ENCODE measurements around the gene UBE2D1. TPM values are rescaled to one million over a fixed set of nuclear protein-coding genes. Genes with fewer than 3 reads are reported as not detected.

UBE2D1 gene
- total and polyA plus RNA-seq, 2 of the 13 experiments (the other 11 are each of a cell fraction or from before 2014, with no cell fraction given), result 6.2 to 13.8 TPM

- no peak for FAIRE-seq
- intact Hi-C loops (cut with micrococcal nuclease; ENCODE audit: unreplicated experiment) (loop anchor here (5.0 to 10.0 kb wide), 2 partner anchors 208 to 341 kb away; partner anchors contain the start of gene BICC1), in situ Hi-C loops (cut with HindIII; ENCODE audit: extremely low pct_ligation_motif_present, low pct_unique_long_range_greater_than_20kb) (loop anchor here (5.0 to 10.0 kb wide), 2 partner anchors 83 to 211 kb away; partner anchors contain the start of genes BICC1 and TFAM)
- Histone ChIP-seq H2AFZ (ENCODE audit: low read length) (no peak overlapping the region), H4K20me1 (ENCODE audit: insufficient read depth, low read length) (no peaks in the 10 kb centered on the region), H3K4me2 (ENCODE audit: low read depth, low read length) (no peak overlapping the region), H3K79me2 (ENCODE audit: insufficient read depth, low read length) (no peaks in the 10 kb centered on the region), H3K9me3 (ENCODE audit: low read length) (no peaks in the 10 kb centered on the region), H3K4me3 (replicated peaks in 1 of 3; ENCODE audit: insufficient read depth in 1 of 3, low read depth in 2 of 3, low read length in 3 of 3) (no peak overlapping the region), H3K27ac (ENCODE audit: extremely low read length, insufficient read depth, low read length) (no peak overlapping the region), H3K36me3 (replicated peaks in 1 of 2; ENCODE audit: control insufficient read depth in 1 of 2, insufficient read depth in 2 of 2, low read length in 2 of 2) (no peaks in the 10 kb centered on the region), H3K9ac (ENCODE audit: insufficient read depth, low read depth, low read length) (no peak overlapping the region), H3K4me1 (ENCODE audit: insufficient read depth, low read length) (peaks cover 47% of the 10 kb centered on the region), H3K27me3 (ENCODE audit: control insufficient read depth in 1 of 2, insufficient read depth in 2 of 2, low read length in 2 of 2) (no peaks in the 10 kb centered on the region)
- ATAC-seq, result no peak
- ChIA-PET CTCF (ENCODE audit: low intra/inter-chr PET ratio, low total read pairs) (no interaction called here), POLR2A (interaction anchor here (0.7 to 2.0 kb wide), 2 partner anchors 31 to 81 kb away, joined by 3 to 6 read pairs; partner anchors contain the start of genes TFAM and UBE2D1)
- WGBS (ENCODE audit: low lambda C conversion rate), result 51% methylated on average over 3 of the region's 3 CpGs
- no peak for DNase-seq (ENCODE audit: low spot score)
- TF ChIP-seq, protein P1, sequence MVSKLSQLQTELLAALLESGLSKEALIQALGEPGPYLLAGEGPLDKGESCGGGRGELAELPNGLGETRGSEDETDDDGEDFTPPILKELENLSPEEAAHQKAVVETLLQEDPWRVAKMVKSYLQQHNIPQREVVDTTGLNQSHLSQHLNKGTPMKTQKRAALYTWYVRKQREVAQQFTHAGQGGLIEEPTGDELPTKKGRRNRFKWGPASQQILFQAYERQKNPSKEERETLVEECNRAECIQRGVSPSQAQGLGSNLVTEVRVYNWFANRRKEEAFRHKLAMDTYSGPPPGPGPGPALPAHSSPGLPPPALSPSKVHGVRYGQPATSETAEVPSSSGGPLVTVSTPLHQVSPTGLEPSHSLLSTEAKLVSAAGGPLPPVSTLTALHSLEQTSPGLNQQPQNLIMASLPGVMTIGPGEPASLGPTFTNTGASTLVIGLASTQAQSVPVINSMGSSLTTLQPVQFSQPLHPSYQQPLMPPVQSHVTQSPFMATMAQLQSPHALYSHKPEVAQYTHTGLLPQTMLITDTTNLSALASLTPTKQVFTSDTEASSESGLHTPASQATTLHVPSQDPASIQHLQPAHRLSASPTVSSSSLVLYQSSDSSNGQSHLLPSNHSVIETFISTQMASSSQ (IDR thresholded peaks at IDR 0.05; ENCODE audit: low read depth), result no peak
- TF ChIP-seq, protein P1 (CRISPR knock-in tag; IDR thresholded peaks at IDR 0.05; ENCODE audit: borderline replicate concordance), result no peak
- TF ChIP-seq ZNF350 (CRISPR knock-in tag; IDR thresholded peaks at IDR 0.05; ENCODE audit: borderline replicate concordance, low read depth) (no peak), RBM39 (IDR thresholded peaks at IDR 0.05; ENCODE audit: low read depth, low read length, poor library complexity, severe bottlenecking) (no peak), SYNCRIP (IDR thresholded peaks at IDR 0.05; ENCODE audit: insufficient read depth, low read depth, low read length) (no peak), KAT7 (CRISPR knock-in tag; IDR thresholded peaks at IDR 0.05; ENCODE audit: borderline replicate concordance) (no peak), ZSCAN12 (CRISPR knock-in tag; IDR thresholded peaks at IDR 0.05) (no peak), ZSCAN31 (CRISPR knock-in tag; IDR thresholded peaks at IDR 0.05; ENCODE audit: low read depth) (no peak), ZNF550 (CRISPR knock-in tag; IDR thresholded peaks at IDR 0.05; ENCODE audit: borderline replicate concordance) (no peak), ZMYM3 (CRISPR knock-in tag; IDR thresholded peaks at IDR 0.05) (no peak), MBNL3 (CRISPR knock-in tag; conservative IDR thresholded peaks at IDR 0.05) (no peak)
- TF ChIP-seq, protein P2, sequence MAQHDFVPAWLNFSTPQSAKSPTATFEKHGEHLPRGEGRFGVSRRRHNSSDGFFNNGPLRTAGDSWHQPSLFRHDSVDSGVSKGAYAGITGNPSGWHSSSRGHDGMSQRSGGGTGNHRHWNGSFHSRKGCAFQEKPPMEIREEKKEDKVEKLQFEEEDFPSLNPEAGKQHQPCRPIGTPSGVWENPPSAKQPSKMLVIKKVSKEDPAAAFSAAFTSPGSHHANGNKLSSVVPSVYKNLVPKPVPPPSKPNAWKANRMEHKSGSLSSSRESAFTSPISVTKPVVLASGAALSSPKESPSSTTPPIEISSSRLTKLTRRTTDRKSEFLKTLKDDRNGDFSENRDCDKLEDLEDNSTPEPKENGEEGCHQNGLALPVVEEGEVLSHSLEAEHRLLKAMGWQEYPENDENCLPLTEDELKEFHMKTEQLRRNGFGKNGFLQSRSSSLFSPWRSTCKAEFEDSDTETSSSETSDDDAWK (CRISPR knock-in tag; IDR thresholded peaks at IDR 0.05), result no peak
- TF ChIP-seq, protein P3, sequence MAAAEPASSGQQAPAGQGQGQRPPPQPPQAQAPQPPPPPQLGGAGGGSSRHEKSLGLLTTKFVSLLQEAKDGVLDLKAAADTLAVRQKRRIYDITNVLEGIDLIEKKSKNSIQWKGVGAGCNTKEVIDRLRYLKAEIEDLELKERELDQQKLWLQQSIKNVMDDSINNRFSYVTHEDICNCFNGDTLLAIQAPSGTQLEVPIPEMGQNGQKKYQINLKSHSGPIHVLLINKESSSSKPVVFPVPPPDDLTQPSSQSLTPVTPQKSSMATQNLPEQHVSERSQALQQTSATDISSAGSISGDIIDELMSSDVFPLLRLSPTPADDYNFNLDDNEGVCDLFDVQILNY (CRISPR knock-in tag; conservative IDR thresholded peaks at IDR 0.05), result no peak
- no TSS peak for BruUV-seq (replicated peaks)
Observed at GRCh38 chr10:58304099-58304633, 30.6 kb upstream of the UBE2D1 start.

All from HepG2 (cell line).